Stimulated activated CD8-positive, alpha-beta memory T cell treated with anti-CD3 and anti-CD28 coated beads, Interleukin-2, amount 100 ng/mL, for 1 hour (primary cell): Measurements from ENCODE around the gene ARHGAP22.

Experiments
- DNase-seq, 2 donors: peaks; one replicate each; pipeline ENCODE4 v3.0.0-alpha.2; 2020; ENCODE audit warnings: low read depth in 2 of 2

Gene ARHGAP22

DNA sequence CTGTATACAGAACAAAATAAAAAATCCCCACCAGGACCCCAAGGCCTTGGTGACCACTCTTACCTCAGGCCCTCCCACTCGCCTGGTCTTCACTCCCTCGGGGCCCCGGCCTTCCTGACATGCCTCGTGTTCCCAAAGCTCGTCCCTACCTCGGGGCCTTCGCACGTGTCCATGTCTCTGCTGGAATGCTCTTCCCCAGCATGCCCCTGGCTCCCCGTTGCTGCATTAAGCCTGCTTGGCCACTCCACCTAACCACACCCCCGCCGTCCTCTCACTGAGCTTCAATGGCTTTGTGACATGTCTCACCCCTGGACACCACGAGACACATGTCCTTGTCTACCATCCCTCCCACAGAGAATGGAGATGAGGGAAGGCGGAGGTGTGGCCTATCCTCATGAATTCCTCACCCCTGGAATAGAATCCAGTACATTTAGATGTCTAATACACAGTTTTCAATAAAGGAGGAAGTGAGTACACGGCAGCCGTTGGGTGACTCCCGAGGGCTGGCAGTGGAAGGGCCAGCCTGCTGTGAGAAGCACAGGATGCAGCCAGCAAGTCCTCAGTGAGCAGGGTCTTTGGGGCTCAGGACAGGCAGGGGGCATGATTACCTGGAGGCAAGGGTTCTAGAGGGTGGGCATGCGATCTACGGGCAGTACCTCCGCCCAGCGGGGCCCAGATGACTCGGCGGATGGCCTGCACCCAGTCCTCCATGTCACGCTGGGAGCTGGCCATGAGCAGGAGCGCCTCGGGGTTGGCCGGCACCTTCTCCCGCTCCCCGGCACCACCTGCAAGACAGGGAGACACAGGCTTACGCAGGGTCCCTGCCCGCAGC, 125.7 kb downstream of the ARHGAP22 start:
- no peak for DNase-seq

GRCh38 chr10:48478469-48478868, 126.4 kb downstream of the ARHGAP22 start:
- no peak for DNase-seq

- DNase-seq: no peak
Measured at GRCh38 chr10:48477616-48478015, 127.3 kb downstream of the ARHGAP22 start.

- no peak for DNase-seq
Measured at GRCh38 chr10:48477141-48477540, 127.7 kb downstream of the ARHGAP22 start.

DNA sequence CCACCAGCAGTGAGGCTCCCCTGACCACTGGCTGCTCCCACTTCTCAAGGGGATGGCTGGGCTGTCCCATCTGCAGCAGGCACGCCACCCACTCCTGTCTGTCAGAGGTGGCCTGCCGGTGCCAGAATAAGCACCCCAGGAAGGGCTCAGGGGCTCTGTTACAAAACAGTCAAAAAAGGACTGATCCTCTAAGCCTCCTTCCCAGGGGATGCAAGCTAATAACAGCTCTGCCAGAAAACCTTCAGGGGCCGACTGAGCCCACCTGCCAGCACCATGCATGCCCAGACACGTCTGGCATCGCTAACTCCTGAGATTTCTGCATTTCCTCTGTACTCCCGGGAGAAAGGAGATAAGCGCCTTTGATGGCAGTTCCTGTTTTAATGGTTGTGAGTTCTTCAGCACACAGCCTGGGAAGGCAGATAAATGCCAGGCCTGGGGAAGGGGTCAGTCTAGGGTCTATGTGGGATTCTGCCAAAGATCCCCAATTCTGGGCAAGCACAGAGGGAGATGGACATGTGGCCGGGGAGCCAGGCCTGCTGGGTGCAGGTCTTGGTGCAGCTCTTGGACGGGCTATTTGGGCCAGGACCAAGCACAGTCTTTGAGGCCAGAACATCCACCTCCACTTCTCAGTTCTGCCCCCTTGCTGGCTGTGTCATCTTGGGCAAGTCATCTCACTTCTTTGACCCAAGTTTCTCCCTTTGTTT, 128.4 kb downstream of the ARHGAP22 start:
- no peak for DNase-seq

GRCh38 chr10:48475943-48476278, 129.0 kb downstream of the ARHGAP22 start:
- DNase-seq: no peak

DNA sequence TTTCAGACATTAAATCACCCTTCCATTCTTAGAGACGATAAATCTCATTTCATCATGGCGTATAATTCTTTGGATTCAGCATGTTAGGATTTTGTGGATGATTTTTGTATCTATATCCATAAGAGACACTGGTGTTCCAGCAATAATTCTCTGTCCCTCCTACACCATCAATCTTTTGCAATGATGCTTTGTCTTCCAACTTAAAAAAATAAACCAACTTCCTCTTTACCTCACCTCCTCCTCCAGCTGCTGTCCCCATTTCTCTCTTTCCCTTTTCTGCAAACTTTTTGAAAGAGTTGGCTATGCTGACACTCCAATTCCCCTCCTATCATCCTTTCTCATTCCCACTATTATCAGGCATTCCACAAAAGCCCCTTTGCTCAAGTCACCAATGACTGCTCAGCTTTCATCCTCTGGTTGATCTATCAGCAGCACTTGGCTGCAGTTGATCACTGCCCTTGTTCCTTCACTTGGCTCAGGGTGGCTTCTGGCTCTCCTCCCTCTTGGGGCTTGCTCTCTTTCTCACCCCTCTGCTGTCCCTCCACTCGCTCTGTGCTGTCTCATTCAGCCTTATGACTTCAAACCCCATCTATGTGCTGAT, 130.0 kb downstream of the ARHGAP22 start:
- no peak for DNase-seq

- DNase-seq: no peak
Measured at GRCh38 chr10:48473704-48474103, 131.2 kb downstream of the ARHGAP22 start.

- DNase-seq: no peak
Measured at GRCh38 chr10:48472501-48473069, 132.3 kb downstream of the ARHGAP22 start.

DNA sequence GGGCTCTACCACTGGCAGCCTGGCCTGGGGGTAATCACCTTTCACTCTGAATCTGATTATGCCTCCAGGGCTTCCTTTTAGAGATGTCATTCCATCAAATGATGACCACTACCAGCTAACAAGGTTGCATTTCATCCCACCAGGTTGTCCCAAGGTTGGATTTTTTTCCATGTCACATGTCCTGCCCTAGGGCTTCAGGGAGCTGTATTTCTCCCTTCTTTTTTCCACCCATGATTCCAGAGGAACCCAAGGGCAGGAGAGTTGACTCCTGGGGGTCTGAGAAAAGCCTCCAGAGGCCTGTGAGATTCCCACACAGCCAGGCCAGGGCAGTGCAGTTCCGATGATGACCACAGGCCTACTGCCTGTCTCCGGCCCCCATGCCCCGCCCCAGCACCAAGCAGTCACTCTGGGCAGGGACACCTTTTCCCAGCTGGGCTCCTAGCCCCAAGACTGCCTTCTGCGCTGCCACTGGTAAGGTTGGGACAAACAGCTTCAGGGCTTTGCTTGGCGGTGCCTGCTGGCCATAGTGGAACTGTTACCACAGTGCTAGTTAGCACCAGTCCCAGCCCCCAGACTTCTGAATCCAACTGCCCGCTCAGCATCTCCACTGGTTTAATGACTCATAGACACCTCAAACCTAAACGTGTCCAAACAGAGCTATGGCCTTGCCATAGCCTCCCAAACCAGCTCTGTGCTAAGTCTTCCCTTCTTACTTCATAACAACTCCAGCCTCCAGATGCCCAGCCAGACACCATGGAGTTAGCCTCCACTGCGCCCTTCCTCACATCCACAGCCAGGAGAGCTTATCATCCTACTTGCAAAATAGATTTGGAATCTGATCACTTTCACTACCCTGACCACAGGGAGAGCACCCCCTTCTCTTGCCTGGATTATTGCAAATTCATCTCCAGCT, 133.7 kb downstream of the ARHGAP22 start:
- no peak for DNase-seq

- DNase-seq: no peak
Measured at GRCh38 chr10:48470115-48470892, 134.6 kb downstream of the ARHGAP22 start.

DNA sequence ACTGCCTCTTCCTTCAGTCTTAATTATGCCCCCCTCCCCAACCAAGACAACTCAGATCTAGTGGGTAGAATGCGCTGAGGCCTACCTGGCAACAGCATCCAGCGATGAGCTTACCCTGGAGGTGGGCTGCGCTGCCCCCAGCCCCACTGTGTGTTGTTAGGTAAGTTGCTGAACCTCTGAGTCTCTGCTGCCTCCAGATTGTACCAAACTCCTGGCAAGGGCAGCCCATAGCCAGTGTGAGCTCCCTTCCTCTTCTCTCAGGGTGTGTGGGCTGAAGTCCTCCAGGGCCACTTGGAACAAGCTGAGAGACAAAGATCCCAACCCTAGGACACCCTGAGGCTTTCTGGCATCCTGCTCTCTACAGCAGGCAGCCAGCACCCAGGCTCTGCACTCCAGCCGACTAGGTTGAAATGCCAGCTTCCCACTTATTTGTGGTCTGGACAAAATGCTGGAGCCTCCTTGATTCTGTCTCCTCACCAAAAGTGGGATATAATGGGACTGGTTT, 135.3 kb downstream of the ARHGAP22 start:
- DNase-seq: no peak

- no peak for DNase-seq
Measured at GRCh38 chr10:48468866-48469511, 135.9 kb downstream of the ARHGAP22 start.

DNA sequence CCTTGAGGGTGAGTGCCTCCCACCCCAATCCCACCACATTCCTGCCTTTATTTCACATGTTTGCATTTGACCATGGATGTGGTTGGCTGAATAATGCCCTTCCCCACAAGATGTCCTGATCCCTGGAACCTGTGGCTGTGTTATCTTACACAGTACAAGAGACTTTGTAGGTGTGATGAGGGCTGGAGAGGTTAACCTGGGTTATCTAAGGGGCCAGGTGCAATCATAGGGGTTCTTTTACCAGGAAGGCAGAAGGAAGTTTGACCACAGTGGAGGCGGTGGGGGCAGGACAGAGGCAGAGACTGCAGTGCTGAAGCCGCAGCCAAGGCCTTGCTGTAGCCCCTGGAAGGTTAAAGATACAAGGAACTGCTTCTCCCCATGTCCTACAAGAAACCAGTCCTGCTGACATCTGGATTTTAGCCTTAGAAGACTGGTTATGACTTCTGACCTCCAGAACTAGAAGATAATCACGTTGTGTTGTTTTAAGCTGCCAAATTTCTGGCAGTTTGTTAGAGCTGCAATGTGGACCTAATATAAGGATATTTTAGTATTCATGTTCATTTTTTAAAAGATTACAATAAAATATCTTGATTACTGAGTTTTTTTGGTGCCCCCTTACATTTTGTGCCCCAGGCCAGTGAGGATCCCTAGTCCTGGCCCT, 136.6 kb downstream of the ARHGAP22 start:
- DNase-seq: no peak

GRCh38 chr10:48467669-48468068, 137.2 kb downstream of the ARHGAP22 start:
- DNase-seq: no peak

GRCh38 chr10:48466611-48467240, 138.1 kb downstream of the ARHGAP22 start:
- no peak for DNase-seq

GRCh38 chr10:48465860-48466521, 138.9 kb downstream of the ARHGAP22 start:
- no peak for DNase-seq
